ENCODE results near the gene RNF151.
A peak's percentile ranks its signal among the peaks of the same experiment; 100 is the strongest.
"Not testable (repeated sequence)": the region's sequence is repeated elsewhere in the genome, so short reads cannot be mapped to it uniquely, and the experiment has no call there.

Gene RNF151

GRCh38 chr16:1950047-1950446, 16.6 kb upstream of the RNF151 start:
- Histone ChIP-seq H3K36me3 (ENCODE audit: insufficient read depth, low read depth, low read length) (no peaks in the 10 kb centered on the region), H3K4me3 (ENCODE audit: low read length) (no peak overlapping the region), H3K4me1 (ENCODE audit: insufficient read depth, low read length) (no peaks in the 10 kb centered on the region), H3K27me3 (ENCODE audit: insufficient read depth, low read length) (no peaks in the 10 kb centered on the region), H3K9me3 (ENCODE audit: insufficient read depth, low read depth, low read length) (no peaks in the 10 kb centered on the region), H3K27ac (ENCODE audit: low read length) (no peak overlapping the region), H3K9ac (ENCODE audit: low read depth, low read length) (no peak overlapping the region)

DNA sequence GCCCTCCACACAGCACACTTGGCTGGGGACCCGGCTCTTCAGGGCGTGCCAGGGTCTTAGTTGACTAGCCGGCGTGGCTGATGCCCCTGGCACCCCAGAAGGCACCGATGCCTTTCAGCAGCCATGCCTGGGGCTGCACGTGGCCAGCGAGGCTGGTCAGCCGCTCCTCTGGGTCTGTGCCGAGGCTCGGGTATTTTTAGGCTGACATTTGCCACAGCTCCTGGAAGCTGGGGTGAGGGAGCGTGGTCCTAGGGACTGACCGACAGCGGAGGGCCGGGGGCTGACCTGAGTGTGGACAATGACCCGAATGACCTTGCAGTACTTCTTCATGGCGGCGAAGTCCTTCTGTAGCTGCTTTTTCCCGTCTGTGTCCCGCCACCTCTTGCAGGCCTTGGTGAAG, 16.1 kb upstream of the RNF151 start:
- no peaks in the 10 kb centered on the region for H3K27me3 ChIP-seq (ENCODE audit: insufficient read depth, low read length)
- H3K27ac ChIP-seq (ENCODE audit: low read length): no peak overlapping the region
- H3K36me3 ChIP-seq (ENCODE audit: insufficient read depth, low read depth, low read length): no peaks in the 10 kb centered on the region
- H3K4me1 ChIP-seq (ENCODE audit: insufficient read depth, low read length): no peaks in the 10 kb centered on the region
- no peak overlapping the region for H3K4me3 ChIP-seq (ENCODE audit: low read length)
- H3K9me3 ChIP-seq (ENCODE audit: insufficient read depth, low read depth, low read length): no peaks in the 10 kb centered on the region
- H3K9ac ChIP-seq (ENCODE audit: low read depth, low read length): no peak overlapping the region

DNA sequence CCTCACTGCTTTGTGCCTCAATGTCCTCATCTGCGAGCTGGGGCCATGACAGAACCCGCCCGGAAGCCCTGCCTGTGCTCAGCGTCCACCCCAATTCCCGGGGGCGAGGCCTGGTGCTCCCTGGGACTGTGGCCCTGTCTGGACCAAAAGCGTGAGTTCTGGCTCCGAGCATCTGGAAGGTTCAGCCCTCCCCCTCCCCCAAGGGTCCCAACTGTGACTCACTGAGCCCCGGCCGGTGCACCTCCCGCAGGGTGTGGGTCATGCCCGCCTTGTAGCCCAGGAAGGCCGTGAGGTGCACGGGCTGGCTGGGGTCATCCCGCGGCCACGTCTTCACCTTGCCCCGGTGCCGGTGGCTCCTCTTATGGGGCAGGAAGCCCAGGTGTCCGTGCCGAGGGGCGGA, 12.9 kb upstream of the RNF151 start:
- H3K4me3 ChIP-seq (ENCODE audit: low read length): no peak overlapping the region
- no peaks in the 10 kb centered on the region for H3K4me1 ChIP-seq (ENCODE audit: insufficient read depth, low read length)
- H3K9ac ChIP-seq (ENCODE audit: low read depth, low read length): no peak overlapping the region

GRCh38 chr16:1957434-1958142, 9.1 kb upstream of the RNF151 start:
- not testable (repeated sequence) for H3K4me1 ChIP-seq (ENCODE audit: insufficient read depth, low read length); H3K9me3 ChIP-seq (ENCODE audit: insufficient read depth, low read depth, low read length); H3K27ac ChIP-seq (ENCODE audit: low read length); H3K9ac ChIP-seq (ENCODE audit: low read depth, low read length); H3K27me3 ChIP-seq (ENCODE audit: insufficient read depth, low read length); H3K4me3 ChIP-seq (ENCODE audit: low read length)
- peaks cover 16% of the 10 kb centered on the region for H3K36me3 ChIP-seq (ENCODE audit: insufficient read depth, low read depth, low read length)

More for the DNA sequence above, 12.9 kb upstream of the RNF151 start:
- no peaks in the 10 kb centered on the region for H3K36me3 ChIP-seq (ENCODE audit: insufficient read depth, low read depth, low read length)
- H3K27ac ChIP-seq (ENCODE audit: low read length): no peak overlapping the region
- H3K27me3 ChIP-seq (ENCODE audit: insufficient read depth, low read length): peaks cover 2% of the 10 kb centered on the region; the same call in 1 of the 2 replicates
- no peaks in the 10 kb centered on the region for H3K9me3 ChIP-seq (ENCODE audit: insufficient read depth, low read depth, low read length)

GRCh38 chr16:1958143-1958491, 8.5 kb upstream of the RNF151 start:
- not testable (repeated sequence) for H3K27me3 ChIP-seq (ENCODE audit: insufficient read depth, low read length); H3K4me1 ChIP-seq (ENCODE audit: insufficient read depth, low read length); H3K9me3 ChIP-seq (ENCODE audit: insufficient read depth, low read depth, low read length); H3K9ac ChIP-seq (ENCODE audit: low read depth, low read length); H3K27ac ChIP-seq (ENCODE audit: low read length); H3K4me3 ChIP-seq (ENCODE audit: low read length)
- H3K36me3 ChIP-seq (ENCODE audit: insufficient read depth, low read depth, low read length): peaks cover 22% of the 10 kb centered on the region

DNA sequence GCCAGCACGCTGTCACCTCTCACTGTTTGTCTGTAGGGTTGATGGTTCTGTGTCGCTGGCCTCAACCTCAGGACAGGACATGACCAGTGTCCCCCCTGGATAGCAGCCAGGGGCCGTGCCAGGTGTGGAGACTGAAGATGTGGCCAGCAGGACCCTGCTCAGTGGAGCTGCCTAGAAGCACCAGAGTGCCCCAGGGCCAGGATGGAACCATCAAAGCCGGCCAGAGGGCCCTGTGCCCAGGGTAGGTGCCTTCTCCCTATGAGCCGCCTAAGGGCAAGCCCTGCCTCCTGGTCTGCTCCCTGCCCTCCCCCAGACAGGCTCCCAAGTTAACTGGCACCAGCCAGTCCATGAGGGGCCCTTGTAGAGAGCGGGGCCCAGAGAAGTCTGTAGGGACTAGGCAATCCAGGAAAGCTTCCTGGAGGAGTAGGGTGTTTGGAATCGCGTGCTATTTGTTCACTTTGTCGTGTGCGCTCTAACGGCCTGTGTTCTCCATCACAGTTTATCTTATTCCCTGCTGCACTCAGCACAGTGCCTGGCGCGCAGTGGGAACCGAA, 7.9 kb upstream of the RNF151 start:
- Histone ChIP-seq H3K27me3 (ENCODE audit: insufficient read depth, low read length) (peaks cover 5% of the 10 kb centered on the region; the same call in 1 of the 2 replicates), H3K9ac (ENCODE audit: low read depth, low read length) (no peak overlapping the region), H3K4me3 (ENCODE audit: low read length) (peak overlapping the region; percentile 87; the same call in 1 of the 2 replicates), H3K27ac (ENCODE audit: low read length) (no peak overlapping the region), H3K9me3 (ENCODE audit: insufficient read depth, low read depth, low read length) (no peaks in the 10 kb centered on the region), H3K36me3 (ENCODE audit: insufficient read depth, low read depth, low read length) (peaks cover 28% of the 10 kb centered on the region), H3K4me1 (ENCODE audit: insufficient read depth, low read length) (peaks cover 8% of the 10 kb centered on the region; the same call in 1 of the 2 replicates)

DNA sequence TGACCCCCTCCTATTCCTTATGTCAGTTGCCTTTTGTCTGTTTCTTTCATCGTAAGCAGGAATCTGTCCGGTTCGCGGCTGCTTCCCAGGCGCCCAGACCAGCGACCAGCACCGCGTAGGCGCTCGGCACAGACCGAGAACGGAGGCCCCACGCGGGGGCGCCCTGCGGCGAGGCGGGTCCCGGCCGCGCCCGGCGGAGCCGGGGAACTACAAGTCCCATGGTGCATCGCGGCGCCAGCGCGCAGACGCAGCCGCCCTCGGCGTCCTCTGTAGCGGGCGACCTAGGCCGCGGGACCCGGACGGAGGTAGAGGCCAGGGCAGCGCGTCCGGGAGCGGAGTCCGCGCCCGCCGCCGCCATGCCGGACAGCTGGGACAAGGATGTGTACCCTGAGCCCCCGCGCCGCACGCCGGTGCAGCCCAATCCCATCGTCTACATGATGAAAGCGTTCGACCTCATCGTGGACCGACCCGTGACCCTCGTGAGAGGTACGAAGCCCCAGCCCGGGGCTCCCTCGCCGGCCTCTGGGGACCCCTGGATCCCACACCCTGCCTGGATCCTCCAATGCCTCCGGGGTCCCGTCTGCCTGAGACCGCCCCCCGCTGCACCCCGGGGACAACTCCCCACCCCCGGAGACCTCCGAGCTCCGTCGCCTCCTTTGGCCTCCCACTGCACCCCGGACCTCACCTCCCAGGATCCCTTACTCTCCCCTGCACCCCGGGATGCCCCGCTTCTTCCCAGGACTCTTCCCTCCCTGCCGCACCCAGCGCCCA, 7.2 kb upstream of the RNF151 start, which contains the start of gene NDUFB10:
NDUFB10 (plus strand) TSS at position 270 of the 771 bp plus-strand sequence; CDS start at position 357, 87 bp downstream.
- Histone ChIP-seq H3K9me3 (ENCODE audit: insufficient read depth, low read depth, low read length) (no peaks in the 10 kb centered on the region), H3K27ac (ENCODE audit: low read length) (peak within 1 kb of the TSS; percentile 83)

DNA sequence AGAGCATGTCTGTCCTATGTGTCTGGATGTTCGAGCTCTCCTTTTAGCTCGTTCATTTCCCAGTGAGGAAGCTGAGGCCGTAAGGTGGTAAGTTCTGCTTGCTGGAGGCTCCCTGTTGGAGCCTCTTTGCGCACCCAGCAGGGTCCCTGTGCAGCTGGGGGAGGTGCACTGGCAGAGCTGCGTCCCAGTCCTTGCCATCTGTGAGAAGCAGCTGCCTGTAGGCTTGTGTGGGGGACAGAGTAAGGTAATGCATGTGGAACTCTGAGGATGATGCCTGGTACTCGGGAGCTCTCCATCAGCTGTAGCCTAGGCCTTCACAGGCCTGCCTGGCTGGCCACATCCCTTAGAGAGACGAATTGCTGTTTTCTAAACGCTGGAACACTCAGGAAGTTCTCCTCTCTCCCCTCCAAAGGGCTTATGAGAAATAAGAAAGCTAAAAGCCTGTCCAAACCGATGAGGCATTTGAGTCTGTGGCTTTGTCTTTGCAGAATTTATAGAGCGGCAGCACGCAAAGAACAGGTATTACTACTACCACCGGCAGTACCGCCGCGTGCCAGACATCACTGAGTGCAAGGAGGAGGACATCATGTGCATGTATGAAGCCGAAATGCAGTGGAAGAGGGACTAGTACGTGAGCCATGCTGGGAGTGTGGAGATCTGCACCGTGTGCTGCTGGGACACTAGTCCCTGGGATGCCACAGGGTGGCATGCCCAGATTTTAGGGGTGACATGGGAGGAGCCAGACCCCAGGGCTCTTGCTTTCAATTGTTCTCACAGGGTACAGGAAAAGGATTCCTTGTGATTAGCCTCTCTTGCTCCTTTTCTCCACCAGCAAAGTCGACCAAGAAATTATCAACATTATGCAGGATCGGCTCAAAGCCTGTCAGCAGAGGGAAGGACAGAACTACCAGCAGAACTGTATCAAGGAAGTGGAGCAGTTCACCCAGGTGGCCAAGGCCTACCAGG, 5.7 kb upstream of the RNF151 start:
- peak overlapping the region; percentile 96; the same call in 1 of the 2 replicates for H3K9ac ChIP-seq (ENCODE audit: low read depth, low read length)

More for the DNA sequence above, 7.2 kb upstream of the RNF151 start, which contains the start of gene NDUFB10:
- Histone ChIP-seq H3K9ac (ENCODE audit: low read depth, low read length) (peak within 1 kb of the TSS; percentile 96; the same call in 1 of the 2 replicates), H3K36me3 (ENCODE audit: insufficient read depth, low read depth, low read length) (peaks cover 33% of the 10 kb centered on the region), H3K27me3 (ENCODE audit: insufficient read depth, low read length) (peaks cover 5% of the 10 kb centered on the region; the same call in 1 of the 2 replicates), H3K4me3 (ENCODE audit: low read length) (peak within 1 kb of the TSS; percentile 87), H3K4me1 (ENCODE audit: insufficient read depth, low read length) (peaks cover 8% of the 10 kb centered on the region; the same call in 1 of the 2 replicates)

GRCh38 chr16:1961651-1962067, 5.0 kb upstream of the RNF151 start:
- H3K4me3 ChIP-seq (ENCODE audit: low read length): peak overlapping the region; percentile 10; the same call in 1 of the 2 replicates
- H3K9ac ChIP-seq (ENCODE audit: low read depth, low read length): peak overlapping the region; percentile 99; the same call in 1 of the 2 replicates

More for the DNA sequence above, 5.7 kb upstream of the RNF151 start:
- H3K9me3 ChIP-seq (ENCODE audit: insufficient read depth, low read depth, low read length): no peaks in the 10 kb centered on the region
- peaks cover 33% of the 10 kb centered on the region for H3K36me3 ChIP-seq (ENCODE audit: insufficient read depth, low read depth, low read length)
- peaks cover 5% of the 10 kb centered on the region; the same call in 1 of the 2 replicates for H3K27me3 ChIP-seq (ENCODE audit: insufficient read depth, low read length)
- H3K4me1 ChIP-seq (ENCODE audit: insufficient read depth, low read length): peaks cover 8% of the 10 kb centered on the region; the same call in 1 of the 2 replicates
- peak overlapping the region; percentile 87 for H3K4me3 ChIP-seq (ENCODE audit: low read length)
- no peak overlapping the region for H3K27ac ChIP-seq (ENCODE audit: low read length)

DNA sequence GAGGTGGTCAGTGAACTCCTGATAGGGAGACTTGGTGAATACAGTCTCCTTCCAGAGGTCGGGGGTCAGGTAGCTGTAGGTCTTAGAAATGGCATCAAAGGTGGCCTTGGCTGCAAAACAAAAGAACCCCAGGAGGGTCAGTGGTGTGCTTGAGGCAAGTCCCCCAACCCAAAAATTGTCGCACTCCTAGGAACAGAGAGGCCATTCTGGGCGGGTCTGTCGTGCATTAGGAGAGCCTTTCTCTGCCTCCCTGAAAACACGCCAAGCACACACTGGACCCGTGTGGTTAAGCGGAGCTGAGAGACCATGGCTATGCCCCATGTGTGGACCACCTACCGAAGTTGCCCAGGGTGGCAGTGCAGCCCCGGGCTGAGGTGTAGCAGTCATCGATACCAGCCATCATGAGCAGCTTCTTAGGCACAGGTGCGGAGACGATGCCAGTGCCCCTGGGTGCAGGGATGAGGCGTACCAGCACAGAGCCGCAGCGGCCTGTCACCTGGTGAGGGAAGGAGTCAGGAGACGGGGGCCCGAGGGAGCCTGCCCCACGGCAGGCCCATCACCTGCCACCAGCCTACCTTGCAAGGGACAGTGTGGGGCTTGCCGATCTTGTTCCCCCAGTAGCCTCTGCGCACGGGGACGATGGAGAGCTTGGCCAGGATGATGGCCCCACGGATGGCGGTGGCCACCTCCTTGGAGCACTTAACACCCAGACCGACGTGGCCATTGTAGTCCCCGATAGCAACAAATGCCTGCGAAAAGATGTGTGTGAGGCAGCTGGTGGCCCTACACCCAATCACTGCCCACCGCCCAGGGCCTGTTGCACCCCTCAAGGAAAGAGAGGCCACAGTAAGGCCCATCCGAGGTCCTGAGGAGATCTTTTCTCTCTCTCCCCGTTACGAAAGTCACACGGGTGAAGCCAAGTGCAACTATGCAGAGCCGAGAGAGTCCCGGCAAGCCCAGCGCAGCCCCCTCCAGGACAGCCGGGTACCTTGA, 4.2 kb upstream of the RNF151 start:
- not testable (repeated sequence) for H3K27ac ChIP-seq (ENCODE audit: low read length); H3K27me3 ChIP-seq (ENCODE audit: insufficient read depth, low read length); H3K4me1 ChIP-seq (ENCODE audit: insufficient read depth, low read length); H3K9me3 ChIP-seq (ENCODE audit: insufficient read depth, low read depth, low read length)
- Histone ChIP-seq H3K4me3 (ENCODE audit: low read length) (peak overlapping the region; percentile 92), H3K9ac (ENCODE audit: low read depth, low read length) (peak overlapping the region; percentile 99), H3K36me3 (ENCODE audit: insufficient read depth, low read depth, low read length) (peaks cover 33% of the 10 kb centered on the region)

More at GRCh38 chr16:1961651-1962067, 5.0 kb upstream of the RNF151 start:
- peaks cover 8% of the 10 kb centered on the region; the same call in 1 of the 2 replicates for H3K4me1 ChIP-seq (ENCODE audit: insufficient read depth, low read length)
- H3K36me3 ChIP-seq (ENCODE audit: insufficient read depth, low read depth, low read length): peaks cover 33% of the 10 kb centered on the region
- no peaks in the 10 kb centered on the region for H3K9me3 ChIP-seq (ENCODE audit: insufficient read depth, low read depth, low read length)
- H3K27me3 ChIP-seq (ENCODE audit: insufficient read depth, low read length): peaks cover 5% of the 10 kb centered on the region; the same call in 1 of the 2 replicates
- no peak overlapping the region for H3K27ac ChIP-seq (ENCODE audit: low read length)

All from iPS-20b (cell line).